CD4-positive, alpha-beta T cell treated with Interleukin-21 for 1 hour (primary cell): ENCODE measurements around the gene DENR.
"Not testable (repeated sequence)": the region's sequence is repeated elsewhere in the genome, so short reads cannot be mapped to it uniquely, and the experiment has no call there.

Experiments used
- DNase-seq: peaks from one replicate; pipeline ENCODE4 v3.0.0-alpha.2; 2020

DENR gene

DNA sequence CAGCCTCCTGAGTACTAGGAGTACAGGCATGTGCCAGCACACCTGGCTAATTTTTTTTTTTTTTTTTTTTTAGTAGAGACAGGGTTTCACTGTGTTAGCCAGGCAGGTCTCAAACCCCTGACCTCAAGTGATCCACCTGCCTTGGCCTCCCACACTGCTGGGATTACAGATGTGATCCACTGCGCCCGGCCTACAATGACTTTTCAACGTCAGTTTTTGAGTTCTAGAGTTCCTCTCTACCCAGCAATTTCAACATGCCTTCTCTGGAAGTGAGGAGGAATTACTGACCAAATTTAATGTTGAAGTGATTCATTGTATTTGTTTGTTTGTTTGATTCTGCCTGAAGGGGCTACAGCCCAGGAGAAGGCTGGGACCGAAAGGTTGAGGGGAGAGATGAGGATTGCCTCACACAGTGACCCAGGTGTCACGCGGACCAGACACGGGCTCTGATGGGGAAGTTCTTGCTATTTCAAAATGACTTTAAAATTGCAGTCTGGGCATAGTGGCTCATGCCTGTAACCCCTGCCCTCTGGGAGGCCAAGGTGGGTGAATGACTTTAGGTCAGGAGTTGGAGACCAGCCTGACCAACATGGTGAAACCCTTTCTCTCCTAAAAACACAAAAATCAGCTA lies 8.6 kb upstream of the DENR start:
- no peak for DNase-seq

- no peak for DNase-seq
These were observed 5.1 kb upstream of the DENR start for GRCh38 chr12:122747224-122748135.

DNA sequence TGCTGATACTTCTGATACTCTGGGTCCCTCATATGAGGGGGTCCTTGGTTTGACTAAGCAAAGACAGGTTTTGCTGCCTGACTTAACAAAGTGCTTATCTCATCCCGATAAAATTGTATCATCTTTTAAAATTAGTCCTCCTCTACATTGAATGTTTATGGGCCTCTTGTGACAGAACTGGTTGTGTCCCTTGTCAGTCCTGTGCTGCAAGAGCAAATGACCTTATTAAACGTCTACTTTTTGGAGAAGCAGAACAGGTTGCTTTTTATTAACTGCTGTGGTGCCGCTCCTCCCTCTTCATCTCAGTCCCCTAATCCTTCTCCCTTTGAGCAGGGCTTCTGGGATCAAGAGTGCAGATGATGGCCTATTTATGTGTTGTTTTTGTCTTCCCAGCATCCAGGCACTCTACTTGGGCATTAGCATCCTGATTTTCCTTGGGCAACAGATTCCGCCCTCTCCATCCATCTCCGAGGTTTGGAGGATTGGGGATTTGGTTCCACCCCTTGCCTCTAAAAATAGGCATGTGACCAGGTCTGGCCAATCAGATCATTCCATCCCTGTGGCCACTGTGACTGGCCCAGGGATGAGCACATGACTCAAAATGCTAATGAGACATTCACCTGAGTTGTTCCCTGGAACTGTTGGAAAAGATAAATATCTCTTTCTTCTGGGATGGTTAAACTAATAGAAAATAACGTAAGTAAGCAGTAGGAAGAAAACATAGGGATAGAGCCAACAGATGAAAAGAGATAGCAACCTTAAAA lies 2.9 kb upstream of the DENR start:
- DNase-seq = no peak

DNA sequence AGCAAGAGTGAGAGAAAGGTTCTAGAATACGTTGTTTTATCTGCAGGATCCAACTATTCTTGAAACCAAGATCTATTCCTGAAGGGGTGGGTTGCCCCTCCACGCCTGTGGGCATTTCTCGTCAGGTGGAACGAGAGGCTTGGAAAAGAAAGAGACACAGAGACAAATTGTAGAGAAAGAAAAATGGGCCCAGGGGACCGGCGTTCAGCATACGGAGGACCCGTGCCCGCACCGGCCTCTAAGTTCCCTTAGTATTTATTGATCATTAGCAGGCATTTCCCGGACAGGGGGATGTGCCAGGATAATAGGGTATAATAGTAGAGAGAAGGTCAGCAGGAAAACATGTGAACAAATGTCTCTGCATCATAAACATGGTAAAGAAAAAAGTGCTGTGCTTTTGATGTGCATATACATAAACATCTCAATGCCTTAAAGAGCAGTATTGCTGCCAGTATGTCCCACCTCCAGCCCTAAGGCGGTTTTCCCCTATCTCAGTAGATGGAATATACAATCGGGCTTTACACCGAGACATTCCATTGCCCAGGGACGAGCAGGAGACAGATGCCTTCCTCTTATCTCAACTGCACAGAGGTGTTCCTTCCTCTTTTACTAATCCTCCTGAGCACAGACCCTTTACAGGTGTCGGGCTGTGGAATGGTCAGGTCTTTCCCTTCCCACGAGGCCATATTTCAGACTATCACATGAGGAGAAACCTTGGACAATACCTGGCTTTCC lies 1.7 kb upstream of the DENR start:
- not testable (repeated sequence) for DNase-seq

- no peak for DNase-seq
These were observed 661 bp downstream of the DENR start for GRCh38 chr12:122753319-122753650.

GRCh38 chr12:122754790-122755189 lies 2.2 kb downstream of the DENR start:
- no peak for DNase-seq

DNA sequence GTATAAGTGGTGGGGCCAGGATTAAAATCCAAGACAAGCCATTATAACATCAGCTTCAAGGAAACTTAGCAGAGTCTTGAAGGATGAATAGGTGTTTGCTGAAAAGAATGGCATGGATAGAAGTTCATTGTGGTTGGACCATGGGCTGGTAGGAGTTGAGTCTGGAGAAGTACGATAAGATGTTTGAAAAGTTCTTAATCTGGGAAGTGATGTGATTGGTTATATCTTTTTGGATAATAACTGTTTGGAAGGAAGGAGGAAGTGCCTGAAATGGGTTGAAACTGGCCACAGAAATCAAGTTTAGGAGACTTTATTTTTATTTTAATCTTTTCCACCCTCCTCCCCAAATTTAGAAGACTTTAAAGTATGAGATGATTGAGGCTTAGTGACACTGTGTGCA lies 4.9 kb downstream of the DENR start:
- DNase-seq = no peak

- DNase-seq = no peak
These were observed 32.9 kb downstream of the DENR start for GRCh38 chr12:122785503-122785902.

DNA sequence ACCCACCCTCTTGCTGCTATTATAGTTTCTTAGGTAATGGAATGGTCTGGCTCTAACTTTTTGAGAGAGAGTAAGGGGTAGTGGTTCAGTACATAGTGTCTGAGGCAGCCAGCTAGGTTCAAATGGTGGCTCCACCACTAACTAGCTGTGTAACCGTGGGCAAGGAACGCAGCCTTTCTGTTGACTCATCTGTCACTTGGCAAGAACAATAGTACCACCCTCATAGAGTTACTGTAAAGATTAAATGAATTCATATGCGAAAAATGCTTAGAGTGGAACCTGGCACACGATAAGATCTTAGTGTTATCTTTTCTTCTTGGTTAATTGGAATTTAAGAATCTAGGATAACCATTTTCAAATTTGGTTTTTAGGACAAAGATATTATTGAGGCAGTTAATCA lies 35.8 kb downstream of the DENR start:
- no peak for DNase-seq

GRCh38 chr12:122789637-122790036 lies 37.0 kb downstream of the DENR start:
- no peak for DNase-seq

DNA sequence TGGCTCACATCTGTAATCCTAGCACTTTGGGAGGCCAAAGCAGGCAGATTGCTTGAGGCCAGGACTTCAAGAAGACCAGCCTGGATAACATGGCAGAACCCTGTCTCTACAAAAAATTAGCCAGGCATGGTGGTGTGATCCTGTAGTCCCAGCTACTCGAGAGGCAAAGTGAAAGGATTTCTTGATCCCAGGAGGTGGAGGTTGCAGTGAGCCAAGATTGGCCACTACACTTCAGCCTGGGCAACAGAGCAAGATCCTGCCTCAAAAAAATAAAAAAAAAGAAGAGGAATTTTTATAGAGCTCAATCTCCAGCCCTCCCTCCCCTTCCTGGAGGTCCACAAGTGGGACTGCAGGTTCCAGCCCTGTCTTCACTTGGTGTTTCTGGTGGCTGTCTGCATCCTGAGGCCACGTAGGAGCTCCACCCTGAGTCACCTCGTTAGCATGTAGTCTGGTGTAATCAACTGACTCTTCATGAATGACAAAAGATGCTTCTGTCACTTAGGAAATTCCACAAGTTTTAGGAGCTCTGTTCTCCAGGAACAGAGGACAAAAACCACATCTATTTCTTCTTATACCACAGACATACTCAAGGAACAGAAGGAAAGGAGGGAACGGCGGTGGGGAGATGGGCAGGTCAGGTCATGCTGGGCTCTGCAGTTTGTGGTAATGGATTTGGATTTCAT lies 37.9 kb downstream of the DENR start:
- DNase-seq = no peak

DNA sequence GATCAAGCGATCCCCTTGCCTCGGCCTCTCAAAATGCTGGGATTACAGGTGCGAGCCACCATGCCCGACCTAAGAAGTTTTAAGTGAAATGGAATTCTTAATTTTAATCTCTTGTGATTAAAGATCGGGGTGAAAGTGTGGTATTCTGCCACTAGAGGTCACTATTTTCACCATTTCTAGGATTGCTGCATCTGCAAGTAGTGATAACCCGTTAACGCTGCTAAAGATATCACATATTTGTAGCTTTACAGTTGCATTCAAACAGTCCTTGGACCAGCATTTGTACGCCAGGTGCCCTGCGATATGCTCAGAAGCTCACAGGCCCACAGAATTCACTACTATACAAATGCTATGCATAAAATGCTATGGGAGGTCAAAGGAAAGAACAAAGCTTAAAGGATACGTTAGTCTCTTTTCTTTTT lies 41.1 kb downstream of the DENR start:
- DNase-seq = peak; percentile 66

GRCh38 chr12:122795807-122796206 lies 43.2 kb downstream of the DENR start:
- no peak for DNase-seq

DNA sequence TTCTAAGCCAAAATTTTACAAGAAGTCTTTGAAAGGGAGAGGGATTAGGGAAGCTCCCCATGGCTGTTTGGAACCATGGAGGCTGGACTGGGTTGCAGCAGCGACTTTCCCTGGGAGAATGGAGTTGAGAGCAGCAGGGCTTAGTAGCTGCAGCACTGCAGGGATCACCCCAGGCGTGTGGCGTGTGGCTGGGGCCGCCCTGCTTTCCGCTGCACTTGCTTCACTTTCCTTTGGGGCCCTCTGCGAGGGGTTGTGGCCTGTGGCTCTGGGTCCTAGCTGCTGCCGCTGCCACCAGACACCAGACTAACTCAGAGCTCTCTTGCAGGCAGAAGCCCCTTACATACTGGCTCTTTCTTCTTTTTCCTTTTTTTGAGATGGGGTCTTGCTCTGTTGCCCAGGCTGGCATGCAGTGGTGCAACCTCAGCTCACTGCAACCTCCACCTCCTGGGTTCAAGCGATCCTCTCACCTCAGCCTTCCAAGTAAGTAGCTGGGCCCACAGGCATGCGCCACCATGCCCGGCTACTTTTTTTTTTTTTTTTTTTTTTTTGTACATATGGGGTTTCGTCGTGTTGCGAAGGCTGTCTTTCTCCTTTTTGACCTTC lies 47.1 kb downstream of the DENR start:
- no peak for DNase-seq

GRCh38 chr12:122803937-122804336 lies 51.3 kb downstream of the DENR start:
- DNase-seq = no peak

DNA sequence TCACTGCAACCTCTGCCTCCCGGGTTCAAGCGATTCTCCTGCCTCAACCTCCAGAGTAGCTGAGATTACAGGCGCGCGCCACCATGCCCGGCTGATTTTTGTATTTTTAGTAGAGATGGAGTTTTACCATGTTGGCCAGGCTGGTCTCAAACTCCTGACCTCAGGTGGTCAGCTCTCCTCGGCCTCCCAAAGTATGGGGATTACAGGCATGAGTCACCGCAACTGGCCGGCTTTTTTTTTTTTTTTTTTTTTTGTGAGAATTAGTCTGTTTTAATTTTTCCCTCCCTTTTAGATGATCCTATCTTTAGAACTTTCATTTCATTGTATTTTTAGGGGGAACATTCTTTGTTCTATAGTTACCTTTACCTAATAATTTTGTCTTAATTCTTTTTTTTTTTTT lies 52.3 kb downstream of the DENR start:
- DNase-seq = not testable (repeated sequence)

GRCh38 chr12:122807651-122808050 lies 55.0 kb downstream of the DENR start:
- DNase-seq = no peak

- DNase-seq = no peak
These were observed 59.2 kb downstream of the DENR start for GRCh38 chr12:122811777-122812176.

- DNase-seq = no peak
These were observed 60.7 kb downstream of the DENR start for GRCh38 chr12:122813310-122813713.

DNA sequence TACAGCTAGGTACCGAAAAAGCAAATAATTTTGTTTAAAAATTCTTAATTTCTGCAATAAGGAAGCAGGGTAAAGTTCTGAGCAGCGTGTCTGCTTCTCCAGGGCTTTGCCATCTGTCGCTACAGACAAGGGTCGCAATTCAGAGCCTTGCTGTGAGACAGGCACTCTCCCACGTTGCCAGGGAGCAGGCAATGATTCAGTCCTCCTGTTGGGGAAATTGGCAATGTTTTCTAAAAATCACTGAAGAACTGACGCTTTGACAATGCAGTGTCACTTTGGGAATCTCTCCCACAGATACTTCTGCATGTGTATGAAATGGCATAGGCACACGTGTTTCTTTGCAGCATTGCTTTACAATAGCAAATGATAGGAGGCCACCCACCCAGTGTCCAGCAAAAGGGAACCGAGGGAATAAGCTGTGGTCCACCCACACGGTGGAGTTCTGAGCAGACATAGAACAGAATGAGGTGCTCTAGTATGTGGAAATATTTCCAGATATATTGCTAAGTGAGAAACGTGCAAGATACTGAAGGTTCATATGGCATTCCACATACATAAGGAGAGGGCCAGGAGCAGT lies 66.7 kb downstream of the DENR start:
- DNase-seq = no peak

- no peak for DNase-seq
These were observed 67.5 kb downstream of the DENR start for GRCh38 chr12:122820138-122820537.
